K562 (cell line): Measurements from ENCODE around the gene NIPA2.

ENCODE experiments used
- ATF2 ChIP-seq: sonication (generic); formaldehyde crosslinking; IDR thresholded peaks from 2 replicates; pipeline ENCODE4 v1.8.1; 2022; ENCODE audit warnings: missing genetic modification reagents
- ATF4 ChIP-seq: fragments of 450-650 bp; formaldehyde crosslinking; IDR thresholded peaks from 2 replicates; pipeline ENCODE4 v1.4.0; 2022; ENCODE audit warnings: mild to moderate bottlenecking, moderate library complexity
- ERF ChIP-seq: fragments of 450-650 bp; formaldehyde crosslinking; IDR thresholded peaks from 2 replicates; pipeline ENCODE4 v1.4.0; 2020; ENCODE audit warnings: mild to moderate bottlenecking, mixed read lengths
- EZH2 ChIP-seq: IDR thresholded peaks from 2 replicates; pipeline ENCODE4 v1.6.1; 2012; ENCODE audit warnings: low read depth, mild to moderate bottlenecking, inconsistent platforms, low read length, borderline replicate concordance
- GABPA ChIP-seq: fragments of 200-800 bp; sonication (Bioruptor generic); conservative IDR thresholded peaks from 2 replicates; pipeline ENCODE4 v1.6.1; 2016; ENCODE audit warnings: low read depth, missing genetic modification characterization, missing compliant biosample characterization
- NFATC3 ChIP-seq: fragments of 450-650 bp; IDR thresholded peaks from 2 replicates; pipeline ENCODE4 v1.6.1; 2017; ENCODE audit warnings: mild to moderate bottlenecking
- SMAD3 ChIP-seq: fragments of 450-650 bp; formaldehyde crosslinking; conservative IDR thresholded peaks from 2 replicates; pipeline ENCODE4 v1.4.0; 2020; ENCODE audit warnings: mild to moderate bottlenecking
- ZNF589 ChIP-seq: fragments of 200-800 bp; sonication (Bioruptor generic); IDR thresholded peaks from 2 replicates; pipeline ENCODE4 v1.6.1; 2016; ENCODE audit warnings: low read depth, missing genetic modification characterization, missing compliant biosample characterization
- ZNF609 ChIP-seq: sonication (generic); formaldehyde crosslinking; IDR thresholded peaks from 2 replicates; pipeline ENCODE4 v1.8.1; 2023; ENCODE audit warnings: missing genetic modification reagents, mild to moderate bottlenecking, borderline replicate concordance
- TF ChIP-seq, protein P1 (sequence below), 3 experiments: IDR thresholded peaks in 2 of 3; conservative IDR thresholded peaks in 1 of 3; 2 replicates each; pipeline ENCODE4 v1.5.1; 2011 to 2012; ENCODE audit warnings: low read length in 3 of 3, mild to moderate bottlenecking in 3 of 3, control low read depth in 2 of 3, improper control_type of control experiment in 1 of 3, inconsistent platforms in 1 of 3, low read depth in 1 of 3, mixed read lengths in 1 of 3, moderate library complexity in 1 of 3; ENCODE audit not compliant: insufficient read depth in 2 of 3

DNA sequence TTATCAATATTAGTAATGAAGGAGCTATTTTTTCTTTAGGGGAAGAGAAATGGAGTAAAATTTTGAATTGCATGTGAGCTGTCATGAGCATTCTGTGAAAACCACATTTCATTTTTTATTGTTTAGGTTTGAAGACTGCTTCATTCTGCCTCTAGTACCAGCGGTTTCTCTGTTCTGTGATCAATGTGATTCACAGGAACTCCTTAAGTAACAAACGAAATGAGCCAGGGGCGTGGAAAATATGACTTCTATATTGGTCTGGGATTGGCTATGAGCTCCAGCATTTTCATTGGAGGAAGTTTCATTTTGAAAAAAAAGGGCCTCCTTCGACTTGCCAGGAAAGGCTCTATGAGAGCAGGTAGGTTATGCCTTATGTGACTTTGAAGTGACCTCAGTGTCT, 13.0 kb downstream of the NIPA2 start:
- no peak for TF ChIP-seq ATF2 (CRISPR knock-in tag)
- no peak for TF ChIP-seq GABPA (tag)
- TF ChIP-seq EZH2 = no peak
- TF ChIP-seq, protein P1, sequence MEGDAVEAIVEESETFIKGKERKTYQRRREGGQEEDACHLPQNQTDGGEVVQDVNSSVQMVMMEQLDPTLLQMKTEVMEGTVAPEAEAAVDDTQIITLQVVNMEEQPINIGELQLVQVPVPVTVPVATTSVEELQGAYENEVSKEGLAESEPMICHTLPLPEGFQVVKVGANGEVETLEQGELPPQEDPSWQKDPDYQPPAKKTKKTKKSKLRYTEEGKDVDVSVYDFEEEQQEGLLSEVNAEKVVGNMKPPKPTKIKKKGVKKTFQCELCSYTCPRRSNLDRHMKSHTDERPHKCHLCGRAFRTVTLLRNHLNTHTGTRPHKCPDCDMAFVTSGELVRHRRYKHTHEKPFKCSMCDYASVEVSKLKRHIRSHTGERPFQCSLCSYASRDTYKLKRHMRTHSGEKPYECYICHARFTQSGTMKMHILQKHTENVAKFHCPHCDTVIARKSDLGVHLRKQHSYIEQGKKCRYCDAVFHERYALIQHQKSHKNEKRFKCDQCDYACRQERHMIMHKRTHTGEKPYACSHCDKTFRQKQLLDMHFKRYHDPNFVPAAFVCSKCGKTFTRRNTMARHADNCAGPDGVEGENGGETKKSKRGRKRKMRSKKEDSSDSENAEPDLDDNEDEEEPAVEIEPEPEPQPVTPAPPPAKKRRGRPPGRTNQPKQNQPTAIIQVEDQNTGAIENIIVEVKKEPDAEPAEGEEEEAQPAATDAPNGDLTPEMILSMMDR (IDR thresholded peaks at IDR 0.05 in 2 of 3, conservative IDR thresholded peaks at IDR 0.05 in 1 of 3; ENCODE audit: insufficient read depth in 2 of 3, low read depth in 1 of 3, low read length in 3 of 3) = no peak
- TF ChIP-seq ZNF609 (CRISPR knock-in tag) = no peak
- TF ChIP-seq ERF (CRISPR knock-in tag) = no peak
- no peak for TF ChIP-seq NFATC3
- TF ChIP-seq SMAD3 (CRISPR knock-in tag) = no peak
- TF ChIP-seq ZNF589 (CRISPR knock-in tag) = no peak
- no peak for TF ChIP-seq ATF4 (CRISPR knock-in tag)
